Measurements from ENCODE around the gene ACSF2.

The ACSF2 gene

DNA sequence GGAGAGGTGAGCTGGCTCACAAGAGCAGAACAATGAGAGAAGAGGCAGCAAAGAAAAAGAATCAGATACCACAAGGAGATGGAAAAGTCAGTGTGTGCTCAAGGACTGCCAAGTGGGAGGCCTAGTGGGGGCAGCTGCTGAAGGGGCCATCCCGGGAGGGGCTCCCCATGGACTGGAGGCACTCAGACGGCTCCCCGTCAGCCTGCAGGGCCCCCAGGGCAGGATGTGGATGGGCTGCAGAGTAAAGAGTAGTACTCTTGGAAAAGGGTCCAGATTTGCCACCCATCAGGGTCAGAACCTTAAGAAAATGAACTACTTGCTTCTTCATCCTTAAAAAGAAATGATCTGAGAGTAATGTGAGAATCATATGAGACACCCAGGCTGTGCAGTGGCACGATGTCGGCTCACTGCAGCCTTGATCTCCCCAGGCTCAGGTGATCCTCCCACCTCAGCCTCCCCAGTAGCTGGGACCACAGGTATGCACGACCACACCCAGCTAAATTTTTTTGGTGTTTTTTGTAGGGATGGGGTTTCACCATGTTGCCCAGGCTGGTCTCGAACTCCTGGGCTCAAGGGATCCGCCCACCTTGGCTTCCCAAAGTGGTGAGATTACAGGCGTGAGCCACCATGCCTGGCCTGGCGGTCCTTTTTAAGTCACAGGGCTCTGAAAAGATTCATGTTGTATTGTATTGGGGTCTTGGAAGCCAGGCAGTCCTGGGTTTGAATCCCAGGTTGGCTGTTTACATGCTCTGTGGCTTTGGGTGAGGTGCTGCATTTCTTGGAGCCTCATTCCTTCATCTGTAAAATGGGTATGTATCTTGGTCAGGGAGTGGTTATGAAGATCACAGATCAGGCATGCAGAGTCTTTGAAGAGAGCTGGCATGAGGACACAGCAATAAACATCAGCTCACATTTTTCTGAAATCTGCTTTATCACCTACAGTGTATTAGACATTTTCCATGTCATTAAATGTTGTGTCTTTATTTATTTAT is 15.1 kb downstream of the ACSF2 start:
- no peak for TF ChIP-seq POLR2AphosphoS5 (IDR thresholded peaks at IDR 0.05; ENCODE audit: low read depth)
- TF ChIP-seq SPI1 (IDR thresholded peaks at IDR 0.05; ENCODE audit: borderline replicate concordance, low read depth), result no peak
- TF ChIP-seq, protein P1, sequence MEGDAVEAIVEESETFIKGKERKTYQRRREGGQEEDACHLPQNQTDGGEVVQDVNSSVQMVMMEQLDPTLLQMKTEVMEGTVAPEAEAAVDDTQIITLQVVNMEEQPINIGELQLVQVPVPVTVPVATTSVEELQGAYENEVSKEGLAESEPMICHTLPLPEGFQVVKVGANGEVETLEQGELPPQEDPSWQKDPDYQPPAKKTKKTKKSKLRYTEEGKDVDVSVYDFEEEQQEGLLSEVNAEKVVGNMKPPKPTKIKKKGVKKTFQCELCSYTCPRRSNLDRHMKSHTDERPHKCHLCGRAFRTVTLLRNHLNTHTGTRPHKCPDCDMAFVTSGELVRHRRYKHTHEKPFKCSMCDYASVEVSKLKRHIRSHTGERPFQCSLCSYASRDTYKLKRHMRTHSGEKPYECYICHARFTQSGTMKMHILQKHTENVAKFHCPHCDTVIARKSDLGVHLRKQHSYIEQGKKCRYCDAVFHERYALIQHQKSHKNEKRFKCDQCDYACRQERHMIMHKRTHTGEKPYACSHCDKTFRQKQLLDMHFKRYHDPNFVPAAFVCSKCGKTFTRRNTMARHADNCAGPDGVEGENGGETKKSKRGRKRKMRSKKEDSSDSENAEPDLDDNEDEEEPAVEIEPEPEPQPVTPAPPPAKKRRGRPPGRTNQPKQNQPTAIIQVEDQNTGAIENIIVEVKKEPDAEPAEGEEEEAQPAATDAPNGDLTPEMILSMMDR (IDR thresholded peaks at IDR 0.05; ENCODE audit: insufficient read depth, low read length), result no peak
- no peak for TF ChIP-seq REST (IDR thresholded peaks at IDR 0.05; ENCODE audit: insufficient replicate concordance, low read depth)
- H3K27ac ChIP-seq (replicated peaks), result no peak overlapping the region
- DNase-seq (ENCODE audit: low read depth in 1 of 2, low spot score in 1 of 2), result no peak
- H3K4me3 ChIP-seq (replicated peaks; ENCODE audit: insufficient read depth, low read length), result no peak overlapping the region
- no peaks in the 10 kb centered on the region for H3K27me3 ChIP-seq (ENCODE audit: insufficient read depth, poor library complexity, severe bottlenecking)

DNA sequence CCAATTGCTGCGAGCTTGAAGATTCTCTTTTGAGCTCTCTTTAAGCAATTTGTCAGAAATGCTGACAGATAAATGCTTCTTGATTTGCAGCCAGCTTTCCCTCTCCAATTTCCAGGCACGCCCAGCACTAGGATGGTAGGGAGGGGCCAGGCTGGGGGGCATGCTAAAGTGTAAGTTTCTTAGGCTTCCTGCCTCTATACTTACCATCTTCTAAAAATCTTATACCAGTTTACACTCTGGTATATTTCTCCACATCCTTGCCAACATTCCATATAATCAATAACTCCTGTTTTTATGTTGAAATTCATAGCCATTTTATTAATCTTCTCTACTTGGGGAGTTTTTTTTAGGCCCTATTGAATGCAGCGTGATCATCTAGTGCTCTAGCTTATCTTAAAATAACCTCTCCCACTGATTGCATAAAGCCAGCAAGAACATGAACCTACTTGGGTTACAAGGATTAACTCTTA is 17.5 kb downstream of the ACSF2 start:
- Histone ChIP-seq H3K27me3 (ENCODE audit: insufficient read depth, poor library complexity, severe bottlenecking) (no peaks in the 10 kb centered on the region), H3K4me3 (replicated peaks; ENCODE audit: insufficient read depth, low read length) (no peak overlapping the region), H3K27ac (replicated peaks) (no peak overlapping the region)
- TF ChIP-seq SPI1 (IDR thresholded peaks at IDR 0.05; ENCODE audit: borderline replicate concordance, low read depth), result no peak
- no peak for TF ChIP-seq REST (IDR thresholded peaks at IDR 0.05; ENCODE audit: insufficient replicate concordance, low read depth)
- no peak for TF ChIP-seq POLR2AphosphoS5 (IDR thresholded peaks at IDR 0.05; ENCODE audit: low read depth)
- TF ChIP-seq, protein P1 (IDR thresholded peaks at IDR 0.05; ENCODE audit: insufficient read depth, low read length), result no peak
- TF ChIP-seq GABPA (IDR thresholded peaks at IDR 0.05; ENCODE audit: low read depth), result no peak
- DNase-seq (ENCODE audit: low read depth in 1 of 2, low spot score in 1 of 2), result no peak

DNA sequence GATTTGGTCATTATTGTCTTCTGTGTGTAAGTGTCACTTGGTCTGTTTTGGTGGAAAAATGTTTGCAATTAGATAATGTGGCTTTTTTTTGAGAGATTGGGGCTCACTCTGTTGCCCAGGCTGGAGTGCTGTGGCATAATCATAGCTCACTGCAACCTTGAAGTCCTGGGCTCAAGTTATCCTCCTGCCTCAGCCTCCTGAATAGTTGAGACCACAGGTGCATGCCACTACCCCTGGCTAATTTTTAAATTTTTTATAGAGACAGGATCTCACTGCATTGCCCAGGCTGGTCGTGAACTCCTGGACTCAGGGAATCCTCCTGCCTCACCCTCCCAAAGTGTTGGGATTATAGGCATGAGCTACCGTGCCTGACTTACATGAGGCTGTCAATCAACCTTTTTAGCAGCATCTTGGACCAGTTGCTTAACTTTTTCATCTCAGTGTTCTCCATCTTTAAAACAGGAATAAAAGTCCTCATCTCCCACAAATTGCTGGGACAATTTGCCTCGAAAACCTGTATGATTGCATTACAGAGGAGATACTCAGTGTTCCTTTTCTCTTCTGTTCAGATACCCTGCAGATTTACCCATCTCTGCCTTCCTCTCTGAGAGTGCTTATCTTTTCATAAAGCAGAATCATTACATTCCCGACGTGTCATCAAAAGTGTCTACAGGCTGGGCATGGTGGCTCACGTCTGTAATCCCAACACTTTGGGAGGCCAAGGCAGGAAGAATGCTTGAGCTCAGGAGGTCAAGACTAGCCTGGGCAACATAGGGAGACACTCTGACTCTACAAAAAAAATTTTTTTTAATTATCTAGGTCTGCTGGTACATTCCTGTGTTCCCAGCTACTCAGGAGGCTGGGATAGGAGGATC is 19.1 kb downstream of the ACSF2 start:
- DNase-seq (ENCODE audit: low read depth in 1 of 2, low spot score in 1 of 2), result no peak
- Histone ChIP-seq H3K4me3 (replicated peaks; ENCODE audit: insufficient read depth, low read length) (no peak overlapping the region), H3K27me3 (ENCODE audit: insufficient read depth, poor library complexity, severe bottlenecking) (no peaks in the 10 kb centered on the region), H3K27ac (replicated peaks) (no peak overlapping the region)
- TF ChIP-seq REST (IDR thresholded peaks at IDR 0.05; ENCODE audit: insufficient replicate concordance, low read depth), result no peak
- no peak for TF ChIP-seq POLR2AphosphoS5 (IDR thresholded peaks at IDR 0.05; ENCODE audit: low read depth)
- TF ChIP-seq SPI1 (IDR thresholded peaks at IDR 0.05; ENCODE audit: borderline replicate concordance, low read depth), result no peak
- TF ChIP-seq GABPA (IDR thresholded peaks at IDR 0.05; ENCODE audit: low read depth), result no peak
- TF ChIP-seq, protein P1 (IDR thresholded peaks at IDR 0.05; ENCODE audit: insufficient read depth, low read length), result no peak
